NCI-H1105 treated with DMSO at 0.1 percent for 48 hours (cell line): ENCODE measurements around the gene PSMG2.

Source experiments
- DNase-seq: peaks from one replicate; lab custom pipeline; 2025; lab: John Stamatoyannopoulos, UW

Gene PSMG2

GRCh38 chr18:12766986-12767433, 64.2 kb downstream of the PSMG2 start:
- DNase-seq = no peak

GRCh38 chr18:12767580-12768155, 64.8 kb downstream of the PSMG2 start:
- DNase-seq = no peak

GRCh38 chr18:12768625-12769024, 65.8 kb downstream of the PSMG2 start:
- no peak for DNase-seq

- DNase-seq = no peak
These were observed 66.3 kb downstream of the PSMG2 start for GRCh38 chr18:12769136-12769535.

- no peak for DNase-seq
These were observed 67.0 kb downstream of the PSMG2 start for GRCh38 chr18:12769644-12770440.

GRCh38 chr18:12770469-12771219, 67.8 kb downstream of the PSMG2 start:
- no peak for DNase-seq

GRCh38 chr18:12772111-12772510, 69.3 kb downstream of the PSMG2 start:
- DNase-seq = no peak

GRCh38 chr18:12773369-12773768, 70.5 kb downstream of the PSMG2 start:
- DNase-seq = no peak

- DNase-seq = no peak
These were observed 72.1 kb downstream of the PSMG2 start for GRCh38 chr18:12774982-12775381.
